ENCODE results near the gene TMEM270.
"Not testable (repeated sequence)": the region's sequence is repeated elsewhere in the genome, so short reads cannot be mapped to it uniquely, and the experiment has no call there.

Gene TMEM270

GRCh38 chr7:73860859-73861258 lies at the start of gene TMEM270:
Gene TMEM270 (plus strand): TSS chr7:73861159. CDS start chr7:73861195, 36 bp downstream.
- no peak for DNase-seq (ENCODE audit: low read depth)

GRCh38 chr7:73811760-73812168 lies 49.2 kb upstream of the TMEM270 start:
- peak; percentile 45 for DNase-seq (ENCODE audit: low read depth)

GRCh38 chr7:73812996-73813395 lies 48.0 kb upstream of the TMEM270 start:
- no peak for DNase-seq (ENCODE audit: low read depth)

GRCh38 chr7:73815436-73815835 lies 45.5 kb upstream of the TMEM270 start:
- no peak for DNase-seq (ENCODE audit: low read depth)

- DNase-seq (ENCODE audit: low read depth) = no peak
Measured at GRCh38 chr7:73817121-73817520, 43.8 kb upstream of the TMEM270 start.

GRCh38 chr7:73820013-73820412 lies 40.9 kb upstream of the TMEM270 start:
- no peak for DNase-seq (ENCODE audit: low read depth)

GRCh38 chr7:73821597-73822285 lies 39.2 kb upstream of the TMEM270 start:
- not testable (repeated sequence) for DNase-seq (ENCODE audit: low read depth)

- DNase-seq (ENCODE audit: low read depth) = peak; percentile 89
Measured at GRCh38 chr7:73822319-73823173, 38.4 kb upstream of the TMEM270 start.

GRCh38 chr7:73823257-73823656 lies 37.7 kb upstream of the TMEM270 start:
- no peak for DNase-seq (ENCODE audit: low read depth)

- no peak for DNase-seq (ENCODE audit: low read depth)
Measured at GRCh38 chr7:73823873-73824592, 36.9 kb upstream of the TMEM270 start.

- no peak for DNase-seq (ENCODE audit: low read depth)
Measured at GRCh38 chr7:73824986-73825385, 36.0 kb upstream of the TMEM270 start.

- DNase-seq (ENCODE audit: low read depth) = no peak
Measured at GRCh38 chr7:73827567-73828106, 33.3 kb upstream of the TMEM270 start.

- DNase-seq (ENCODE audit: low read depth) = peak; percentile 79
Measured at GRCh38 chr7:73828107-73828803, 32.7 kb upstream of the TMEM270 start.

- DNase-seq (ENCODE audit: low read depth) = no peak
Measured at GRCh38 chr7:73828972-73829371, 32.0 kb upstream of the TMEM270 start.

- DNase-seq (ENCODE audit: low read depth) = no peak
Measured at GRCh38 chr7:73829505-73829904, 31.5 kb upstream of the TMEM270 start.

GRCh38 chr7:73829921-73830680 lies 30.9 kb upstream of the TMEM270 start:
- DNase-seq (ENCODE audit: low read depth) = no peak

- no peak for DNase-seq (ENCODE audit: low read depth)
Measured at GRCh38 chr7:73830681-73831583, 30.0 kb upstream of the TMEM270 start, which contains the start of gene CLDN4. Gene CLDN4 (plus strand): TSS chr7:73830996. CDS start chr7:73831202, 206 bp downstream.

- DNase-seq (ENCODE audit: low read depth) = no peak
Measured at GRCh38 chr7:73831584-73831833, 29.4 kb upstream of the TMEM270 start.

- no peak for DNase-seq (ENCODE audit: low read depth)
Measured at GRCh38 chr7:73831834-73832651, 28.9 kb upstream of the TMEM270 start.

Measured in amniotic epithelial cell (primary cell).